GM21390 (cell line): ENCODE data around the gene CCNY.

Experiments used
- ATAC-seq: cut with Tn5 transposase; IDR thresholded peaks from one replicate; pipeline ENCODE4 v1.9.1; 2021; ENCODE audit not compliant: unreplicated experiment

Gene CCNY

DNA sequence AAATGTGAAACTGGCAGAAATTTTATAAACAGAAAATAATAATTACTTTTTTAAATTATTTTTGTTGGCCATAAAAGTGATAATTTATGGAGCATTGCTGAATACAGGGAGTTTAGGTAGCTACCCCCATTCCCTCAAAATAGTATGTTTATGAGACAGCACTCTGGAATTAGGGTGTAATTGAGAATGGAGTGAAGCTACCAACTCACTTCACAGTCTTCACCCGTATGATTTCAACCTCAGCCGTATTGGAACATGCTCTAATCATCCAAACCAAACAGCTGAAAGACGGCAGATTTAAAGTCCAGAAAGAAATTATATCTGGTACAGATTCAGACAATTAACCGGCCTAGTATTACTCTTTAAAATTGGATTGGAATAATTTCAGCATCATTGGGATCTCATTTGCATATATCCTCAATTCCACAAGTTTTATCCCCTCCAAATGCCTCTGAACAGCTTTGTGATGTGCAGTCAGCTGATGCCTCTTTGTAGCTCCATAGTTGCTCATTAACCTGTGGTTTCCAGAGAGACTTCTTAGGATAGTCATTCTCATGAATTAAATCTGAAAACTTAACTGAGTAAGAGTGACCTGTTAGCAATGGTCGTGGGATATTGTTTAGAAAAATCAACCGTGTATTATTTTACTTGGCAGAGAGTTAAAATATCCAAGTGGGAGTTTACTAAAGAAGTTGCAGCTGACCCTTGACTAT lies 209.7 kb downstream of the CCNY start:
- ATAC-seq, result no peak

DNA sequence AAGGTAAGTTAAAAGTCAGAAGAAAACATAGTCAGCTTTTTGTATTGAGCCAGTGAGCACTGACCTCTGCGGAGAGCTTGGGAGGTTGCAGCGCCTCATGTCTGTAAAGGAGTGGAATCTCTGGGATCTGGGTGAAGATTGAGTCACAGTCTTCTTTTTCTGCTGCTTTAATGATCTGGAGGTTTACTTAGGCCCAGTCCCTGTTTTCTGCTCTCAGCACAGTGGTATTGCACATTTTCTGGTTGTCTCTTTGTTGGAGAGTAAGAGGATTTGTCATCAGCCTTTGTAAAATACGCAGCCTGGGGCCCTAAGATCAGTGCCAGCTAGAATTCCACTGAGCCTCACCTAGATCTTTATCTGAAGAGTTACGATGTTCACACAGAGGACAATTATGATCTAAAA lies 210.5 kb downstream of the CCNY start:
- ATAC-seq, result no peak

DNA sequence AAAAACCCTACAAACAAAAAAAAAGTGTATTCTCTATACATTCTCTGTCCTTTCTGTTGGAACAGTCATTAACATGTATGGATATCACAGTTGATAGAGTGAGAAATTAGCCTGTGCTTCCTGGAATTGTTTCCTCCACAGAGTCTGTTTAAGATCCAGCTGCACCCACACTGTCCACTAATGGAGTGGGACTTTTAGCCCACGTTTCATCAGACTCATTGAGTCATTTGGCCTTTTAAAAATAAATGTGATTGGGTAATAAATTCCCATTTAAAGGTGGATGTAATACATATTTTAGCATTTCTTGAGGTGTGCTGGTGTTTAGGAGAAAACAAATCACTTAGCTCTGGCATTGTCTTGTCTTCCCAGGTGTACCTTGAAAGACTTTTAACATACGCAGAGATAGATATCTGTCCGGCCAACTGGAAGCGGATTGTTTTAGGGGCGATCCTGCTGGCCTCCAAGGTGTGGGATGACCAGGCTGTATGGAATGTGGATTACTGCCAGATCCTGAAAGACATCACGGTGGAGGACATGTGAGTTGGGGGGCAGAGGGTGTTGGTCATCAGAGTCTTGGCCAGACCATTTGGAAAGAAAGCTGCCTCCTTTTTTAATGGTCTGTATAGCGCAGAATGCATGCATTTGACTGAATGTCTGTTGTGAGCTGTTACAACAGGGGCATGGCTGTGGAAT lies 216.5 kb downstream of the CCNY start:
- no peak for ATAC-seq

DNA sequence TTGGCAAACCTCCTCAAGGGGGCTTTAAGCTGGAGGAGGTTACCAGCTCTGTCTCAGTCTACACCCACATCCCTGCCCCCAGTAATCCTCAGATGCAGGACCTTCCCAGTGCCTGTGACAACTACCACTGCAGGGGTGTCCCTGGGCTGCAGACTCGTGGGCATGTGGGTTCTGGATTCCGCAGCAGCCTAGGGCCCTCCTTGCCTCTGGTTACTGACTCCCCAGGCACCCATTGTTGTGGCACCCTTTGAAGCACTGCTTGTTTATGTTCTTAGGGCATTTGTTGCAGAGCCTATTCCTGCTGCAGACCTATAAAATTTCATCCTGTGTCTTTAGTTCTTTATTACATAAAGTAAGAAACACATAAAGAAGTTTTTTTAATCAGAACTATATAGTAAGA lies 217.7 kb downstream of the CCNY start:
- no peak for ATAC-seq

DNA sequence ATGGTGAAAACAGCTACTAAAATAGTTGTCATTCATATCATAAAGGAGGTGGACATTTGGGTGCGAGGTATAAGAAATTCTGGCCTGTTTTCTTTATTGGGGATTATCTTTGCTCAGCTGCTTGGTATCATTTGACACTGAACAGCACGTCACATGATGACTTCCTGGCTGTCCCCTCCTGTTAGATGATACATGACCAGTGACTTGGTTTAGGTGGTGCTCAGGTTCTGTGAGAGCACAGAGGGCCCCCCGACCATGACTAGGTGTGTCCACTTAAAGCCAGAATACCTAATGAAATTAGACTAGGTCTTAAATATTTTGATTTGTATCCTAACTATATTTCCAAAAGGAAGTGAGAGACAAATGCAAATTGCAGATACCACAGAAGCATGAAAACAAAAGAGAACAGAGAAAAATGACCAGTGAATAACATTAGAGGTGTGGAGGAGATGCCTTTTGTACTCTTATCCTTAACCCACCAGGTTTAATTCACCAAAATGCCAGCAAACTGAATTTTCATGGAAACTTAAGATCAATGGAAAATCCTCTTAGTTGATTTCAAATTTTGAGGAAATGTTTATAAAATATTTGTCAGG lies 218.2 kb downstream of the CCNY start:
- peak; percentile 77 for ATAC-seq

DNA sequence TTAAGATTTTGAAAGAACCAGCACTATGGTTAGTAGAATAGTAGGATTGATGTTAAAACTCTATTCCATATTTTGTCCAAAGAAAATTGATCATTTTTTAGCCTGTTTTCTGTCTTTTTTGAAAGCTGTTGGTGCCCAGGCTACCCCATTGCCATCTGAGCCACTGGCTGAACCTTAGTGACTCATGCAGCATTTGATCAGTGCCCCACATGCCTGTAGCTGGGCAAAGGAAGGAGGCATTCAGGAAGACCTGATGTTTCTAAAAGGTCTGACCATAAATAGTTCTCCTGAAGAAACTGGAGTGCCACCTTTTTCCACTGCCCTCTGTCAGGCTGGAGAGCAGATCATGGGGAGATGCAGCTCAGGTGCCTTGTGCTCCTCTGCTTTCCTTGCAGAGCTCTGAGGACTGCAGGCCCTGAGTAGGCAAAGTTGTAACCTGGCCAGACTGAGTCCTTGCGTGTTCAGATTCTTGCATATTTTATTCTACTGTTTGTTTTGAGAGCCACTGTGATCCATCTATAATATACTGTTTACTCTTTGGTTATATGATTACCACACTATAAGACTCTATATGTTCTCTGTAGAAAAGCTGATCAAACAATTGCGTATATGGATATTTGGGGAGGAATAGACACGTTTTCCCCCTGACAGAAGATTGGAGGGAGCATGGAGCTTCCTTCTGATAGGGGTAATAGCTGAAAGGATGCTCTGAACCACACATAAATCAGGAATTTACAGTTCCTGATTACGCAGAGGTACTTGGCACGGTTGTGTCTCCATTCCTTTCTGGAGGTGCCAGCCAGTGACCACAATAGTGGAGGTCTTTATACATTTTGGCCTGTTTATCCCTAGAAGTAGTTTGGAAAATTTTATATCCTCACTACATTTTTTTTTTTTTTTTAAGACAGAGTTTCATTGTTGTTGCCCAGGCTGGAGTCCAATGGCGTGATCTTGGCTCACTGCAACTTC lies 219.9 kb downstream of the CCNY start:
- ATAC-seq, result no peak

DNA sequence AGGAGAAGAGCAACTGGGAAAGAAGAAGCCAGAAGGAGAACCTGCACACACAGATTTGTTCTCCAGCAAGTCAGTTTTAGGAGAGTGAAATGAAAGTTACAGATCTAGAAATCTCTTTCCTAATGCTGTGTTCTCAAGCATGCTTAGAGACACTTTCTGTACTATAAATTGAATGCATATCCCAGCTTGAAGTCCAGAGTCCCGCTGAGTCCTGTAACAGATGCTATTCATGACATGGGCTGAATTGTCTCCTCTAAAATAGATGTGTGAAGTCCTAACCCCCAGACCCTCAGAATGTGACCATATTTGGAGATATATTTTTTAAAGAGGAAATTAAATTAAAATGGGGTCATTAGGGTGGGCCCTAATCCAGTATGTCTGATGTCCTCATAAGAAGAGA lies 222.0 kb downstream of the CCNY start:
- no peak for ATAC-seq

DNA sequence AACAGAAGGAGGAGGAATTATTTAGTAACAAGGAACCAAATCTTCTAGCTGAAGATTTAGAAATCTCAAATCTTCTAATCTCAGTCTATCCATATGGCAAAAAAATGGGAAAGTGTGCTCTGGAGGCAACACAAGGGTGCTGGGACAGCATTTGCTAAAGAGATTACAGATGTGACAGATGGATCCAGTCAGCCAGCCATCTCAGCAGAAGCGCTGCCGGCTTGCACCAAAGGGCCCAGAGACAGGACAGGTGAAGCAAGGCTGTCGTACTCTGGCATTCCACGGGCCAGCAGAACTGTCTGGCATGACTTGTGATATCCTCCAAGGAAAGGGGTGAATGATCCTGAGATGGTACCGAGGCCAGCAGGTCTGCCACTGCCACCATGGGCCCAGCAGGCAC lies 223.1 kb downstream of the CCNY start:
- ATAC-seq, result no peak

DNA sequence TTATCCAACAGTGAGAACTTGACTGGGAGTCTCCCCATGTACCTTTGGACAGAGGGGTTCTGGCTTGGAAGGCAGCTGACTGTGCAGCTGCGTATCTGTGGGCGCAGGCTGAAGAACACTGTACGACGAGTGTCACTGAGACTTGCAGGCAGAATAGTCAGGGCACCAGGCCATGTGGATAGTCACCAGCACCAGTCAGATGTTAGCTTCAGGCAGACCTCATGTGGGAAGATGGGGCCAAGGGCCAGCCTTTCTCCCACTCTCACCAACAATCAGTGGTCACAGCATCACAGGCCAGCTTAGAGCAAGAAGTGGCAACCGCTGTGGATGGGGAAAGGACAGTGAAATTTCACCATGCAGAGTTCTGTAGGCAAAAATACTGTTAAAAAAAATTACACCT lies 225.4 kb downstream of the CCNY start:
- no peak for ATAC-seq

DNA sequence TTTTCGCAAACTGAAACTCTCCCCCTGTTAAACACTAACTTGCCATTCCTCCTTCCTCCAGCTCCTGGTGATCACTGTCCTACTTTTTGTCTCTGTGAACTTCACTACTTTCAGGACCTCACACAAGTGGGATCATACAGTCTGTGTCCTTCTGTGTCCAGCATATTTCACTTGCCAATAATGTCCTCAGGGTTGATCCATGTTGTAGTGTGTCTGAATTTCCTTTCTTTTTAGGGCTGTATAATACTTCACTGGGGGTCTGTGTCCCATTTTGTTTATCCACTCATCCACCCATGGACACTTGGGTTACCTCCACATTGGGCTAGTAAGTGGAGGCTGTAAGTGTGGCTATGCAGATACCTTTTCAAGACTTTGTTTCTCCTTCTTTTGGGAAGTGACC lies 226.1 kb downstream of the CCNY start:
- no peak for ATAC-seq

DNA sequence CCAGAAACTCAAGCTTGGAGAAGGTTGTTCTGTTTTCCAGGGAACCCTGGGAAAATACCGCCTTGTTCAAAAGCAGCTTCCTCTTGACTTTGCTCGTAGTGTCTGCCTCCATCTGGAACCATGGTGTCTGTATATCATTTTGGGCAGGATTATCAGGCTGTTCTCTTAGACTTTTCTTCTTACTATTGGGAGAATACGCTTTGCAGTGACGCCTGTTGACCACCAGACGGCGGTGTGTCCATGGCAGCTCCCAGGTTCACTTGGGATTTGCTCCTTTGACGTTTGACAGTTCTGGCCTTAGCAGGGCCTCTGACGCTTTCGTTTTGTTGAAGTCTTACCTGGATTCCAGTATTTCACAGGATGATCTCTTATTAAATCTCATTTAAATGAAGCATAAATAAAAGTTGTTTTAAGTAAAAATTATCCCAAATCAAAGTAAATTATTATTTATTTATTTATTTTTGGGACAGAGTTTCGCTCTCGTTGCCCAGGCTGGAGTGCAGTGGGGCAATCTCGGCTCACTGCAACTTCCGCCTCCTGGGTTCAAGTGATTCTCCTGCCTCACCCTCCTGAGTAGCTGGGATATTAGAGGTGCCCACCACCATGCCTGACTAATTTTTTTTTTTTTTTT lies 227.1 kb downstream of the CCNY start:
- peak; percentile 68 for ATAC-seq

DNA sequence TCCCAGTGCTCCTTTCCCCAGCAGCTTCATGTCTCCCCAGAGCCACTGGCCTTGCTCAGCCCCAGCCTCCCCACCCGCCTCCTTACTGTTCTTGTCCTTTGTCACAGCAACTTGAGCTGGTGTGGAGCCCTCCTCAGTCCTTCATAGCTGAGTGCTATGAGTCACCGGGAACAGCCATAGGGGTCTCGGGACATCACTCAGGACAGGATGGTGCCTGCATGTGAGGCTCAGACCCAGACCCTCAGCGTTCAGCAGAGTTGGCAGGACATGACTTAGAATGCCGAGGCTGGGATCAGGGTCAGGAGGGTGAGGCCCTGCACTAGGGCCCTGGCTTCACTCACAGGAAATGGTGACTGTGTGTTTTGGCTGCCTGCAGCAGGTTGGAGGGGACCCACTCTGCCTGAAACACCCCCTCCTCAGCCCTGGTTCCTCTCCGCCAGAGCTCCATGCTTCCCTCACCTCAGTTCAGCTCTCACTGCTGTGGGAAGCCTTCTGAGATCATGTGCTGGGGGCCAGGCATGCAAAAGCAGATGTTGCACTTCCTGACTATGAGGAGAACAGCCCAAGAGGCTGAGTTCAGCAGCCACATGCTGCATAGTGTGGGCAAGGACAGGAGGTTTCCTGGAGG lies 228.1 kb downstream of the CCNY start:
- ATAC-seq, result peak; percentile 56

DNA sequence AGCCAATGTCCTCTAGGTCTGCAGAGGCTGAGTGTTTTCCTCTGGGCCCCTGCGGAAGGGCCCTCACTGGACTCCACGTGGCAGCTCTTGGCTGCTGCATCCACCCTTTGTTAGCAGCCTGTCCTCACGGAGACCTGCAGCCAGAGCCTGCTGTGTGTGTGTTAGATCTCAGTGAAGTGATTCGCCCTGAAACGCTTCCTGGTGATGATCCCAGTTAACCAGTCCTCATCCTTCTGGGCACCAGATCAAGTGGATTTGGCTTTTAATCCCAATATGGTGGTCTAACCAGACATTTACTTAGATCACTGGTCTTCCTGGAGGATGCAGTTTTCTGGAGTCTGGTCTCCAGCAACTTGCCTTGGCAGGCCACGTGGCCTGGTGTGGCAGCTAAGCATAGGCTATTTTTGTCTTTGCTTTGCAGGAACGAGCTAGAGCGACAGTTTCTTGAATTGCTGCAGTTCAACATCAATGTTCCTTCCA lies 229.3 kb downstream of the CCNY start:
- no peak for ATAC-seq

DNA sequence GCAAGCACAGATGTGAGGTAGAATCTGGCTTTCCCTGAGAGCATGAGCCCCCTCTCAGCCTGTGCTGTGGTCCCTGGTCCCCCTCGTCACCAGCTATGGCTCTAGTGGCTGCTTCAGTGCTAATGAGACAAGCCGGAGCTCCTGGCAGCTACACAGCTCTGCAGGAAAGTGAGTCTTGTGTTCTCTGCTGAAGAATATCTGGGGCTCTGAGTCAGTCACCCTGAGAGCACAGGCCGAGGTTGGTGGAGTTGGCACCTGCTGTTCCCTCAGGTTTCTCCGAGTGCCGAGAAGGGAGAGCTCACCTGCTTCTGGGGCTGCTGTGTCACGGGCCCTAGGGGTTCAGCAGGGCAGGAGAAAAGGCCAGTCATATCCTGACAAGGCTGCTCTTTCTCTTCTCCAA lies 231.6 kb downstream of the CCNY start:
- ATAC-seq, result no peak

DNA sequence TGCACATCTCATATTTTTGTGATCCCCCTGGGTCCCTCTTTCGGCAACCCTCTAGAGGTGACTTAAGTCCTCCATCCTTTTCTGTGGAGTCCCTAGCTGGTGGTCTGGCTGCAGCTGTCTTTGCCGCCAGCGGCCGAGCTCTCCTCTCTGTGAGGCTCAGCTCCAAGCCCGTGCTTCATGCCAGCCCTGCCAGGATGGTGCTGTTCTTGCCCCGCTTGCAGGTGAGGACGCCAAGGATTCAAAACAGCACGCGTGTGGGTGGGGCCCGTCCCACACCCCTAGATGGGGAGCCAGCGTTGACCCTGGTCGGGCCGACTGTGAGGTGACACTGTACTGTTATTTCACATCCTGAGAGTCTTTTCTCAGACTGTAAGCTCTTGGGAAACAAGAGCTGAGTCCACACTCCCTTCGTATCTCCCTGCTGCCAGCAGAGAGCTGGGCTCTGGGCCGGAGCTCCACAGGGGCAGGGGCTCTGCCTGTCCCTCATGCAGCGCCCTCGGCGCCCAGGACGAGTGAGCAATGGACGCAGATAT lies 232.2 kb downstream of the CCNY start:
- no peak for ATAC-seq

DNA sequence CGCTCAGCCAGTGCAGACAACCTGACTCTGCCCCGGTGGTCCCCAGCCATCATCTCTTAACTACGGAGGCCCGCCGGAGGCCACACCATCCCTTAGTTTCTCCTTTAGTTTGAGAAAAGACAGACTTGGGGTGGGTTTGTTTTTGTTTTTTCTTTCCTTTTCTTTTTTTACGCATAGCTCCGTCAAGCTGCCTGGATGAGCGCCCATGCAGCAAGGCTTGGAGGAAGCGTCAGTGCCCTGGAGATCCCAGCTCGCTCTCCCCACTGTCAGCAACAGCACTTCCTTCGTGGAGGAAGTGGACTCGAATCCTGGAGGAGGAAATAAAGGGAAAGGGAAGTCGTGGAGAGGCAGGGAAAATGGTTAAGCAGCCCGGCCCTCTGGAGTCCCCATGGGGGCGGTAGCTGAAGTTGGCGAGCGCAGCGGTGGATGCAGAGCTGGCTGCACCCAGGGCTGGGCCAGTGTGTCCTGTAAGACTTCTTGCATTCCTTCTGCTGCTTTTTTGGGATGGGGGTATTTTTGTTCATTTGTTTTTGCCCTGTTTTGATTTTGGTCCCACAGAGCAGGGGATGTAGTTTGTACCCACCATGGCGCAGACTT lies 232.9 kb downstream of the CCNY start:
- no peak for ATAC-seq

DNA sequence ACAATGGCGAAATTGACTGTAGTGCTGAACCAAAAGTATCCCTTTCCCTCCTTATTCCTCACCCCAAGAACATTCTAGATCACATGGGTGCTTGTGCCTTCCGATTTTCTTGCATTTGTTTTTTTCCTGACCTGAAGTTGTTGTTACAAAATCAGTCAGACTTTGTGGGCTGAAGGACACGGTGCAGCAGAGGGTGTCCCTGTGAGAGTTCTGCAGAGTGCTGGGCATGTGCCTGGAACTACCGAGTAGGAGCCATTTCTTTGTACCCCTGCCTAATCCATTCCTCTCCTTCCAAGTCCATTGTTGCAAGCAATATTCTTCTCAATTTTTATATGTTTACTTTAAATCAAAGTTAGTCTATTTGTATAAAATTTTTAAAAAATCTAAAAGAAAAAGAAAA lies 233.5 kb downstream of the CCNY start:
- no peak for ATAC-seq

DNA sequence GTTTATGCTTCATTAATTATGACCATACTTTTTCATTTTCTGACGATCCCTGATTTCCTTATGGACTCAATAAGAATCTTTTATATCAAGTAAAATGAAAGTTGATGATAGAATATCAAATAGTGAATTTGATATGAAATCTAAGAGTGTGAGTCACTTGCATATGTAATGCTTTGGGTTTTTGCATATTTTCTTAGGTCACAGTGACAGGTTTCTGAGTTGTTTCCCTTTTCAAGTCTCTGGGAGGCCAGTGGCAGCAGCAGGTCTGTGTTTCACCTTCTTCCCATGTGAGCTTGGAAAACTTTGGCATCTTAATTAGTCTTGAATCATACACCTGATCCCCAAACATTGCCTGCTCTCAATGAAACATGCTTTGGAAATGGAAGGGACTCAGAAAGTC lies 234.1 kb downstream of the CCNY start:
- no peak for ATAC-seq

DNA sequence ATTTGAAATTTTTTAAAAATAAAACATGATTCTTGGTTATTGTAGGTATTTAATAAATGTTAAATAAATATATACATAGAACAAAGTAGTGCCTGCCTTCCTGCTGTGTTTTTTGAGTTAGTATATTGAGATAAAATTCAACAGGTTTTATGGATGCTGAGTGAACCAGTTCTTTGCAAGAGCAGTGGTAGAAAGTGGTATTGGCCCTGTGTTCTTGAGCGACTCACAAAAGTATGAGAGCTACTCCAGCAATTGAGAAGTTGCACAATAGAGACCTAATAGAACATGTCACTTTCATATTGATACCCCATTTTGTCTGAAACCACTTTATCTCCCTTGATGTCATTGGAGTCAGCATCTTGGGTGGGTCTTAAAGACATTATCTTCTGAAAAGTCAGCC lies 236.3 kb downstream of the CCNY start:
- no peak for ATAC-seq

DNA sequence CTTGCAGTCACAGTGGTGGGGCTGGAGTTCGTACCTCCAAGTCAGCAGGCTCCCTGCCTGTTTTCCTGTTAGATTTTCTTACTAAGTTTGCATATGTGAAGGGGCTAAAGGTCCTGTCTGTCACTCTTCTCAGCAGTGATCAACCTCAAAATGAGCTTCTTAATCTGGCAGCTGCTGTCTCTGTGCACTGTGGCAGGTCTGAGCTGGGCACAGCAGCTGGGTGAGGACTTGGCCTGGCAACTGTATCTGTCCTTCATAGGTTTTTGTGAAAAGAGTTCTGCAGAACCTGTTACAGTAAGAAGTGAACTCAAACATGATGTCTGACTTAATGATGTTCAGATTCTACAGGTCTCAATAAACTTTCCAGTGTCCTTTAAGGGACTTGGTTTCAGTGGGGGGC lies 237.5 kb downstream of the CCNY start:
- no peak for ATAC-seq
